Stomach (tissue), 9 donors: ENCODE results near the gene KTN1. TPM values are rescaled to one million over a fixed set of nuclear protein-coding genes. Genes with fewer than 3 reads are reported as not detected.

Experiments used
- DNase-seq, 2 donors: peaks; one replicate each; pipeline versions ENCODE4 v3.0.0 to v3.0.0-alpha.2; 2013 to 2019
- H3K27ac ChIP-seq, 5 donors: fragments of 200-600 bp in 4 of 5; sonication (generic) in 4 of 5; one replicate each; pipeline ENCODE4 v1.5.1; 2013 to 2019; ENCODE audit warnings: mild to moderate bottlenecking in 1 of 5, moderate library complexity in 1 of 5
- H3K27me3 ChIP-seq, 3 donors: fragments of 200-600 bp; sonication (generic); one replicate each; pipeline ENCODE4 v1.5.1; 2017 to 2019; ENCODE audit warnings: mixed run types in 1 of 3
- H3K36me3 ChIP-seq, 4 donors: fragments of 200-600 bp; sonication (generic); 1 replicate in 3 of 4; 2 replicates in 1 of 4; pipeline ENCODE4 v1.5.1; 2016 to 2019
- H3K4me1 ChIP-seq, 4 donors: fragments of 200-600 bp; sonication (generic); one replicate each; pipeline ENCODE4 v1.5.1; 2016 to 2019
- H3K4me3 ChIP-seq, 4 donors: fragments of 200-600 bp; sonication (generic) in 3 of 4; one replicate each; pipeline ENCODE4 v1.5.1; 2016 to 2019; ENCODE audit warnings: mild to moderate bottlenecking in 1 of 4
- H3K9me3 ChIP-seq, 4 donors: fragments of 200-600 bp; sonication (generic); one replicate each; pipeline ENCODE4 v1.5.1; 2016 to 2019
- EP300 ChIP-seq: sonication (generic); formaldehyde crosslinking; IDR thresholded peaks from one replicate; pipeline ENCODE4 v1.6.1; 2017; ENCODE audit warnings: antibody characterized with exemption
- POLR2A ChIP-seq, 4 donors: fragments of 450-650 bp; IDR thresholded peaks; one replicate each; pipeline ENCODE4 v1.6.1; 2016; ENCODE audit warnings: antibody characterized with exemption in 4 of 4, control low read depth in 2 of 4, mild to moderate bottlenecking in 1 of 4, moderate library complexity in 1 of 4
- POLR2AphosphoS5 ChIP-seq, 3 donors: sonication (generic); formaldehyde crosslinking; IDR thresholded peaks; one replicate each; pipeline ENCODE4 v1.6.1; 2016; ENCODE audit warnings: antibody characterized with exemption in 3 of 3
- WGBS, 5 donors: extraction: QIAGEN DNeasy Blood & Tissue Kit in 3 of 5; methylation state at CpG; one replicate each; pipeline versions ENCODE4 v1.1.5 to v1.1.7; 2013 to 2018; 5-methylcytosine and 5-hydroxymethylcytosine counted together
- intact Hi-C: fragments of 100-400 bp; cut with DNase I; formaldehyde crosslinking; loops from one replicate; pipeline ENCODE4 v1.15.1; 2023; ENCODE audit warnings: low total_unique reads
- polyA plus RNA-seq, 3 donors: library from polyadenylated mRNA; stranded (reverse); fragments of 200-250 nt; gene quantifications; one replicate each; pipeline ENCODE4 v1.2.3, GENCODE V29; 2013
- total RNA-seq, 5 donors: library from RNA; depleted of rRNA; stranded (reverse); fragments of >200 nt; gene quantifications; one replicate each; pipeline versions ENCODE4 v1.1.0 to v1.2.3, GENCODE V29; 2014 to 2016
- TF ChIP-seq, protein P1 (sequence below), 7 experiments: fragments of 450-650 bp in 4 of 7; fragments of 200-600 bp in 3 of 7; sonication (generic) in 3 of 7; IDR thresholded peaks; one replicate each; pipeline ENCODE4 v1.5.1; 2016 to 2019; ENCODE audit warnings: antibody characterized with exemption in 7 of 7, control low read depth in 2 of 7, mild to moderate bottlenecking in 1 of 7
- donor health status: healthy with polysubstance abuse.
- donor health status: Bipolar disorder and iron deficiency.
- donor health status: healthy.

KTN1 gene
- total and polyA plus RNA-seq, 8 donors, result 43.3 to 123 (median 81.2) TPM

DNA sequence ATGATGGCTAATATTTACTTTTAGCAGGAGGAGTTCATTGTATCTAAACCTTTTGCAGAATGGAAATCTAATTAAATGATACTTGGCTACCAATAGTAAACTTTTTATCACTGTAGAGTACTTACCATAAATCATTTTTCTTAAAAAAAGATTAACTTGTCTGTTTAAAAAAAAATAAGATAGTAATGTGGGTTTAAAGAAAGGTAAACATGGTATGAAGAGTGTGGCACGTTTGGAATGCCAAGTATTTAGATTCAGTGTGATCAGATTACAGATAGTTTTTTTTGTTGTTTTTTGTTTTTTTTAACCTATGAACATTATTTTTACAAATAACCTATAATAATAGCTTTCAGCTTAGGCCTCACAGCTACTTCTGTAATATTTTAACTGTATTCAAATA, 25.8 kb downstream of the KTN1 start:
- intact Hi-C loops, result no loop called here
- WGBS, 5 donors, result 6 to 26% (median 13%) methylated on average over 1 of the region's 1 CpG
- no peak for DNase-seq

DNA sequence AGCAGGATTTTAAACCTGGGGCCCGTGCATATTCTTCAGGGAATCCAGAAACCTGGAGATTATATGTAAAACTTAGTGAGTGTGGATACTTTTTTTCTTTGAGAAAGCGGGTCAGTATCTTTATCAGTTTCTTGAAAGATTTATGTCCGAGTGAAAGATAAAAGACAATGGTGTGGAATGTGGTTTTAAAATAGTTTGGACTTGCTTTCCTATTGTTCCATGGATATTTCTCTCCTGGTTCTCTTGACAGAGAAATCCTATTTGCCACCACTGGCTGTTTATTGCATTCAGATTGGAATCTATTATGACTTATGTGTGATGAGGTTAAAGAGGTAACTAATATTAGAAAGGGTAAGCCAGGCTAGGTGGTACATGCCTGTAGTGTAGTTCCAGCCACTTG, 27.4 kb downstream of the KTN1 start:
- Histone ChIP-seq H3K36me3 (peaks cover 0 to 1% (median 0%) of the 10 kb centered on the region in 4 donors), H3K27ac (no peak overlapping the region), H3K9me3 (no peaks in the 10 kb centered on the region), H3K4me3 (no peak overlapping the region), H3K27me3 (no peaks in the 10 kb centered on the region), H3K4me1 (peaks cover 0 to 61% (median 33%) of the 10 kb centered on the region in 4 donors)
- DNase-seq, result no peak
- 73 to 88% (median 78%) methylated on average over 3 of the region's 3 CpGs for WGBS, 5 donors
- TF ChIP-seq, protein P1, sequence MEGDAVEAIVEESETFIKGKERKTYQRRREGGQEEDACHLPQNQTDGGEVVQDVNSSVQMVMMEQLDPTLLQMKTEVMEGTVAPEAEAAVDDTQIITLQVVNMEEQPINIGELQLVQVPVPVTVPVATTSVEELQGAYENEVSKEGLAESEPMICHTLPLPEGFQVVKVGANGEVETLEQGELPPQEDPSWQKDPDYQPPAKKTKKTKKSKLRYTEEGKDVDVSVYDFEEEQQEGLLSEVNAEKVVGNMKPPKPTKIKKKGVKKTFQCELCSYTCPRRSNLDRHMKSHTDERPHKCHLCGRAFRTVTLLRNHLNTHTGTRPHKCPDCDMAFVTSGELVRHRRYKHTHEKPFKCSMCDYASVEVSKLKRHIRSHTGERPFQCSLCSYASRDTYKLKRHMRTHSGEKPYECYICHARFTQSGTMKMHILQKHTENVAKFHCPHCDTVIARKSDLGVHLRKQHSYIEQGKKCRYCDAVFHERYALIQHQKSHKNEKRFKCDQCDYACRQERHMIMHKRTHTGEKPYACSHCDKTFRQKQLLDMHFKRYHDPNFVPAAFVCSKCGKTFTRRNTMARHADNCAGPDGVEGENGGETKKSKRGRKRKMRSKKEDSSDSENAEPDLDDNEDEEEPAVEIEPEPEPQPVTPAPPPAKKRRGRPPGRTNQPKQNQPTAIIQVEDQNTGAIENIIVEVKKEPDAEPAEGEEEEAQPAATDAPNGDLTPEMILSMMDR (IDR thresholded peaks at IDR 0.05), result no peak
- TF ChIP-seq POLR2A (IDR thresholded peaks at IDR 0.05) (no peak), POLR2AphosphoS5 (IDR thresholded peaks at IDR 0.05) (no peak), EP300 (no peak)
- intact Hi-C loops, result no loop called here

More for the DNA sequence above, 25.8 kb downstream of the KTN1 start:
- no peaks in the 10 kb centered on the region for H3K36me3 ChIP-seq
- no peak overlapping the region for H3K4me3 ChIP-seq
- no peaks in the 10 kb centered on the region for H3K9me3 ChIP-seq
- no peak for TF ChIP-seq POLR2AphosphoS5 (IDR thresholded peaks at IDR 0.05)
- no peak for TF ChIP-seq POLR2A (IDR thresholded peaks at IDR 0.05)
- no peak for TF ChIP-seq EP300
- TF ChIP-seq, protein P1 (IDR thresholded peaks at IDR 0.05), result no peak
- H3K27me3 ChIP-seq, result no peaks in the 10 kb centered on the region
- H3K4me1 ChIP-seq, result peaks cover 0 to 67% (median 36%) of the 10 kb centered on the region in 4 donors
- H3K27ac ChIP-seq, result no peak overlapping the region

DNA sequence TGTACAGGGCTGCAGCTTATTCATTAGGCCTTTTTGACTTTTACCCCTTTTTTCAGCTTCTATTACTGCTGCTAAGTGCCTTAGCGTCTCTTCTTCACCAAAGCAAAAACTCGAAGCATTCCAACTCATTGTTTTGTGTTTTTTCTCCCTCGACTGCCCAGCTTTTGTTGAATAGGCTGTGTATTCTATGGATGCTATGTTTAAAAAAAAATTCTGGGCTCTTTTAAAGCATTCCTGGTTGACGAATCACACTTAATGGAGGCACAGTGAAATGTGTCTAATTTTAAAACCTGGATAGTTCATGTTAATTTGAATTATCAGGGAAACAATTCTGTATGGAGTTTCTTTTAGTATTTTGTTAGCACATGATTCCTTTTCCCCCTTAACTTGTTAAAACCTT, 29.7 kb downstream of the KTN1 start:
- intact Hi-C loops, result no loop called here
- WGBS, 5 donors, result 57 to 82% (median 67%) methylated on average over 4 of the region's 4 CpGs

DNA sequence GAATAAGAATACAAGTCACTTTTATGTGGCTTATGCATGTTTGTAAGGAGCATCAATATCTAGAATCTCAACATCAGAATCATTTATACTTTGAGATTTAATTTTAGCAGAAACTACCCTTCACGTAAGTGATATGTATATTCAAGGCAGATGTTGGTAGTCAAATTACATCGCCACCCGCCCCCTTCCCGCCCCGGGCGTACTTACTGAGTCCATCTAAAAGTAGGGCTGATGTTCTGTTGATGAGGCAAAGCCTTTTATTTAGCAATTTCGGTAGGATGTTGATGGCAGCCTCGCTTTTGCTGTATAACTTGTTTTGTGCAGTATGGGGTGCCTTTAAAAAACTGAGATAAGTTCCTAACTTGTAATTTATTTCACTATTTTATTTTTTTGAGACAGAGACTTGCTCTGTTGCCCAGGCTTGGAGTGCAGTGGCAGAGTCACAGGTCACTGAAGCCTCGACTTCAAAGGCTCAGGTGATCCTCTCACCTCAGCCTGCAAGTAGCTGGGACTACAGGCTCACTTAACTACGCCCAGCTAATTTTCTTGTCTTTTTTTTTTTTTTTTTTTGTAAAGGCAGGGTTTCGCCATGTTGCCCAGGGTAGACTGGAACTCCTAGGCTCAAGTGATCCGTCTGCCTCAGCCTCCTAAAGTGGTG, 30.8 kb downstream of the KTN1 start:
- intact Hi-C loops, result no loop called here
- H3K36me3 ChIP-seq, result peaks cover 0 to 24% (median 6%) of the 10 kb centered on the region in 4 donors
- no peaks in the 10 kb centered on the region for H3K9me3 ChIP-seq
- 85 to 95% (median 89%) methylated on average over 12 of the region's 12 CpGs for WGBS, 5 donors
- H3K4me1 ChIP-seq, result peaks cover 0 to 36% (median 17%) of the 10 kb centered on the region in 4 donors
- TF ChIP-seq EP300, result no peak
- TF ChIP-seq POLR2AphosphoS5 (IDR thresholded peaks at IDR 0.05), result no peak
- TF ChIP-seq POLR2A (IDR thresholded peaks at IDR 0.05), result no peak
- TF ChIP-seq, protein P1 (IDR thresholded peaks at IDR 0.05), result no peak
- DNase-seq, result no peak
- H3K4me3 ChIP-seq, result no peak overlapping the region
- H3K27ac ChIP-seq, result no peak overlapping the region
- H3K27me3 ChIP-seq, result no peaks in the 10 kb centered on the region

More for the DNA sequence above, 29.7 kb downstream of the KTN1 start:
- Histone ChIP-seq H3K36me3 (peaks cover 0 to 17% (median 0%) of the 10 kb centered on the region in 4 donors), H3K4me3 (no peak overlapping the region), H3K9me3 (no peaks in the 10 kb centered on the region), H3K4me1 (peaks cover 0 to 47% (median 26%) of the 10 kb centered on the region in 4 donors), H3K27ac (no peak overlapping the region), H3K27me3 (no peaks in the 10 kb centered on the region)
- TF ChIP-seq POLR2AphosphoS5 (IDR thresholded peaks at IDR 0.05) (no peak), POLR2A (IDR thresholded peaks at IDR 0.05) (no peak), EP300 (no peak)
- TF ChIP-seq, protein P1 (IDR thresholded peaks at IDR 0.05), result no peak
- DNase-seq, result no peak
